K562 treated with DMSO at 1 percent for 12 hours (cell line): ENCODE results near the gene MEIOC. TPM values are rescaled to one million over a fixed set of nuclear protein-coding genes. Genes with fewer than 3 reads are reported as not detected.

Experiments used
- total RNA-seq: library from RNA; unstranded; fragments of 300-600 nt; gene quantifications from 2 replicates; pipeline ENCODE4 v1.2.3, GENCODE V29; 2022; ENCODE audit not compliant: insufficient read depth

MEIOC gene
- not detected in 2 replicates for total RNA-seq

GRCh38 chr17:44655983-44656710 is at the start of gene MEIOC:
Gene MEIOC (plus strand): TSS chr17:44656468. CDS start chr17:44656614, 146 bp downstream.

DNA sequence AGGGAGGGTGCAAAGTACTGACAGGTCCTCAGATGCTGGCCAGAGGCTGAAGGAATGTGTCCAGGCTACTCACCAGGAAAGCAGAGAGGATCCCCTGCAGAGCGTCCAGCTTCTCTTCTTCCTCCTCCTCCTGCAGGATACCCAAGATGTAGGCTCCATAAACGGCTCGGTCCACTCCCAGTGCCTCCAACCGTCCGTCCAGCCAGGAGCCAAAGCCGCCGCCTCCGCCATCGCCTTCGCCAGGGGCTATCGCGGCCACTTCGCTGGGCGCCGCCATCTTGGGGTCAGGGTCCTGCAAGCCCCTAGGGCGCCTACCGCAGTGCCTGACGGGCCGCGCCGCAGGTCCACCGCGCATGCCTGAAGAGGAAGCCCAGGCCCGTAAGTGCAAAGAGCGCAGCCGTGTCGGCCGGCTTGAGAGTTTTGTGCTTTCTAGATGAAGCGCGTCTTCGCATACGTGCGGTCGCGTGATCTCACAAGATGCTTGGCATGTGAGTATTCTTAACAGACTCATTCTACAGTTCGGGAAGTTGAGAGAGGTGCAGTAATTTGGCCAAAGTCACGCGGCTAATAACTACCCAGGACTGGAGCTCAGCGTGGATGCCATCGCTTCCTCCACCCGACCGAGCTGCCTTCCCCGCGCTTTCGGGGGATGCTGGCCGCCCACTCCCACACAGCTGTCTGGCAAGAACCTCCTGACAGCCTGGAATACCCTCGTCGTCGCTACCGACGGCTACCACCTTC is 33.4 kb downstream of the MEIOC start, which contains the start of gene CCDC43:
CCDC43 (minus strand) TSS at position 300 of the 741 bp plus-strand sequence; CDS start at position 277, 23 bp downstream.

GRCh38 chr17:44708401-44709263 is 52.4 kb downstream of the MEIOC start, which contains the start of gene DBF4B:
Gene DBF4B (plus strand): TSS chr17:44708665. CDS start chr17:44708821, 156 bp downstream.

Other genes with a start within 250 kb of the MEIOC start
- 3.9 and 22.2 TPM in 2 replicates for gene GPATCH8, start 153.1 kb upstream of the MEIOC start, total RNA-seq
- gene FZD2, start 99.0 kb upstream of the MEIOC start, total RNA-seq = 10.4 and 12.4 TPM in 2 replicates
- 10.7 and 20.9 TPM in 2 replicates for gene CCDC43, start 33.3 kb downstream of the MEIOC start, total RNA-seq
- 10.1 and 25.6 TPM in 2 replicates for gene DBF4B, start 52.2 kb downstream of the MEIOC start, total RNA-seq
- 1.5 TPM in 1 of 2 replicates, not detected in the other for gene ADAM11, start 102.5 kb downstream of the MEIOC start, total RNA-seq
- gene GJC1, start 173.8 kb downstream of the MEIOC start, total RNA-seq = 0.36 TPM in 1 of 2 replicates, not detected in the other
- gene HIGD1B, start 191.4 kb downstream of the MEIOC start, total RNA-seq = not detected in 2 replicates
- gene EFTUD2, start 243.0 kb downstream of the MEIOC start, total RNA-seq = 54.1 and 93.8 TPM in 2 replicates